ENCODE data around the gene CAMK4. TPM values are rescaled to one million over a fixed set of nuclear protein-coding genes. Genes with fewer than 3 reads are reported as not detected.

CAMK4 gene
- total RNA-seq, 4 donors from 2014 or later = 3.5 to 38.8 (median 6.2) TPM

- Histone ChIP-seq H3K4me3 (no peak overlapping the region), H3K36me3 (no peaks in the 10 kb centered on the region), H3K9me3 (no peaks in the 10 kb centered on the region), H3K27me3 (no peaks in the 10 kb centered on the region), H3K27ac (no peak overlapping the region), H3K4me1 (no peaks in the 10 kb centered on the region)
- DNase-seq = no peak
- no peak for TF ChIP-seq CTCF (IDR thresholded peaks at IDR 0.05)
- no peak for TF ChIP-seq POLR2A (IDR thresholded peaks at IDR 0.05)
Measured at GRCh38 chr5:111537141-111538024, 313.2 kb downstream of the CAMK4 start.

Other genes starting within 250 kb of the CAMK4 start
- under 1 TPM in 2 of 4 donors, not detected in 2; 0.35 to 0.40 TPM for gene TSLP, start 152.7 kb upstream of the CAMK4 start, total RNA-seq
- 10 to 100 TPM; 13.4 to 16.5 (median 14.7) TPM for gene WDR36, start 132.0 kb upstream of the CAMK4 start, total RNA-seq